ENCODE data around the gene MYO1B.

DNA sequence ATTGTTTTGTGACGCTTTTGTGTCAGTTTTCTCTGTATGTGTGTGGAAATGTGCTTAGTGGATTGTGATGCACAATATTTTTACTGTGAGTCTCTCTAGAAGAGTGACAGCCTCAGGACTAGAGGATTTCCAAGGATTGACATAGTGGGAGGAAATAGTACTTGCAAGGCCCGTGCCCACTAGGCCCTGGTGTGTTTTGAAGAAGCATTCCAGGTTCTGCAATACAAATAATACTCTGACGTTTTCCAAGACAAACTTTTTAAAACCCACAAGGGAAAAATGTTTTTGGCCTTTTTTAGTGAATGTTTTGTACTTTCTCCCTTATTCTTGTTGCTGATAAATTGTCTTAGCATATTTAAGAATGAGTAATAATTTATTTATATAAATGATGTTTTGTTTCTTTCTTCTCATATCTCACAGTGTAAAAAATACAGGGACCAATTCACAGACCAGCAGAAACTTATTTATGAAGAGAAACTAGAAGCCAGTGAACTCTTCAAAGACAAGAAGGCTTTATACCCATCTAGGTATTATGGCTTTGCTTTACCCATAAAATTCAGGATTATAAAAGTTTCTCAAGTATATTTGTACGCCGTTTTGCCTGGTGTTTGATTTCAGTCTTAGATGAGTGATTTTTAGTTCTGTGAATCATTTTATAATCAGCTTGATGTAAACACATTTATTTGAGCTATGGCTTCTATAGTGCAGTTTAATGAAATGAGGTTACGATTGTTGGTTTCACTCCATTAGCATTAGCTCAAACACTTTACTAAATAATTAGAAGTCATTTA is 165.6 kb downstream of the MYO1B start:
- TF ChIP-seq SIN3A (IDR thresholded peaks at IDR 0.05; ENCODE audit: borderline replicate concordance, insufficient read depth, low read length), result no peak
- no peak for TF ChIP-seq POLR2AphosphoS5 (IDR thresholded peaks at IDR 0.05; ENCODE audit: low read depth, low read length)
- no peak for TF ChIP-seq TAF1 (IDR thresholded peaks at IDR 0.05; ENCODE audit: borderline replicate concordance, insufficient read depth, low read length)
